Panc1 (cell line): ENCODE data around the gene PPP4R1. TPM values are rescaled to one million over a fixed set of nuclear protein-coding genes. Genes with fewer than 3 reads are reported as not detected.

Experiments
- ATAC-seq: fragments of 200-7000 bp; cut with Tn5 transposase; 2 replicates; pipeline ENCODE4 v1.9.1; 2020; ENCODE audit warnings: mild to moderate bottlenecking, moderate library complexity
- BruUV-seq: library from RNA; stranded (reverse); fragments of 400-500 nt; replicated peaks from 2 replicates; lab custom pipeline; 2021; lab: Mats Ljungman, UMichigan
- CTCF ChIA-PET: fragments of 300-600 bp; sonication (Branson Sonifier 250); formaldehyde crosslinking; loops from one replicate; lab custom pipeline; 2022; ENCODE audit warnings: antibody characterized with exemption; lab: Charles Lee
- POLR2A ChIA-PET: fragments of 300-600 bp; sonication (Branson Sonifier 250); formaldehyde crosslinking; loops from one replicate; lab custom pipeline; 2022; ENCODE audit warnings: antibody characterized with exemption; lab: Charles Lee
- DNase-seq: peaks from one replicate; pipeline ENCODE4 v3.0.0-alpha.2; 2010; ENCODE audit warnings: low read depth, low spot score
- H3K27ac ChIP-seq: 2 replicates; pipeline ENCODE4 v1.5.1; 2011; ENCODE audit warnings: mild to moderate bottlenecking, low read length, inconsistent platforms
- H3K27me3 ChIP-seq: fragments of 200-500 bp; sonication (Bioruptor generic); 2 replicates; pipeline ENCODE4 v1.6.0; 2014; ENCODE audit warnings: low read length, inconsistent platforms; ENCODE audit not compliant: control insufficient read depth, insufficient read depth
- H3K36me3 ChIP-seq: fragments of 200-500 bp; sonication (Bioruptor generic); 2 replicates; pipeline ENCODE4 v1.5.1; 2014; ENCODE audit warnings: inconsistent platforms, mild to moderate bottlenecking, low read length, moderate library complexity; ENCODE audit not compliant: control insufficient read depth, insufficient read depth
- H3K4me1 ChIP-seq: 2 replicates; pipeline ENCODE4 v1.5.1; 2011; ENCODE audit warnings: inconsistent platforms, mild to moderate bottlenecking, low read length, moderate library complexity; ENCODE audit not compliant: control insufficient read depth, insufficient read depth
- H3K4me3 ChIP-seq, 2 experiments: 2 replicates each; pipeline ENCODE4 v1.5.1; 2011 to 2012; ENCODE audit warnings: low read depth in 2 of 2, low read length in 2 of 2, mild to moderate bottlenecking in 2 of 2, inconsistent platforms in 1 of 2, moderate library complexity in 1 of 2
- H3K9me3 ChIP-seq: fragments of 200-500 bp; sonication (Bioruptor generic); 2 replicates; pipeline ENCODE4 v1.5.1; 2014; ENCODE audit warnings: low read depth, mild to moderate bottlenecking, inconsistent platforms, low read length, moderate library complexity; ENCODE audit not compliant: control insufficient read depth, insufficient read depth
- CTCF ChIP-seq: fragments of 450-650 bp; IDR thresholded peaks from 2 replicates; pipeline ENCODE4 v1.5.1; 2017; ENCODE audit warnings: mild to moderate bottlenecking
- POLR2AphosphoS5 ChIP-seq: IDR thresholded peaks from 2 replicates; pipeline ENCODE4 v1.6.1; 2012; ENCODE audit warnings: mild to moderate bottlenecking, low read depth, low read length, moderate library complexity
- REST ChIP-seq, 2 experiments: IDR thresholded peaks; 2 replicates each; pipeline ENCODE4 v1.6.1; 2011 to 2012; ENCODE audit warnings: low read depth in 2 of 2, control low read depth in 1 of 2, low read length in 1 of 2, mild to moderate bottlenecking in 1 of 2, moderate library complexity in 1 of 2; ENCODE audit not compliant: insufficient read depth in 1 of 2
- SIN3A ChIP-seq: IDR thresholded peaks from 2 replicates; pipeline ENCODE4 v1.6.1; 2012; ENCODE audit warnings: low read depth, mild to moderate bottlenecking, low read length, moderate library complexity, borderline replicate concordance; ENCODE audit not compliant: insufficient read depth
- TCF7L2 ChIP-seq: IDR thresholded peaks from 2 replicates; pipeline ENCODE4 v1.6.1; 2011; ENCODE audit warnings: mild to moderate bottlenecking, low read depth, low read length, inconsistent platforms
- in situ Hi-C: cut with HindIII; loops from 2 replicates; pipeline ENCODE4 v1.10.0; 2016; ENCODE audit warnings: low sequenced_read_pairs, low pct_unique_long_range_greater_than_20kb
- intact Hi-C: fragments of 100-400 bp; cut with micrococcal nuclease; formaldehyde crosslinking; loops from one replicate; pipeline ENCODE4 v1.10.0; 2022; ENCODE audit not compliant: unreplicated experiment
- total RNA-seq: library from RNA; stranded (reverse); gene quantifications from one replicate; pipeline ENCODE4 v1.2.1, GENCODE V29; 2021; ENCODE audit not compliant: unreplicated experiment

PPP4R1 gene
- total RNA-seq, 1 experiment from 2014 or later, result 80.6 TPM

GRCh38 chr18:9565407-9565806 lies 49.0 kb downstream of the PPP4R1 start:
- H3K36me3 ChIP-seq, result peaks cover 15% of the 10 kb centered on the region; the same call in 1 of the 2 replicates
- DNase-seq (no peak), ATAC-seq (no peak)
- no peaks in the 10 kb centered on the region for H3K27me3 ChIP-seq
- ChIA-PET POLR2A (no interaction called here), CTCF (no interaction called here)
- intact Hi-C loops, result no loop called here
- in situ Hi-C loops, result no loop called here
- TF ChIP-seq REST (IDR thresholded peaks at IDR 0.05; ENCODE audit: insufficient read depth in 1 of 2, low read depth in 2 of 2, low read length in 1 of 2) (no peak), CTCF (no peak)
- H3K27ac ChIP-seq, result no peak overlapping the region
- no peak overlapping the region for H3K4me3 ChIP-seq
- no peaks in the 10 kb centered on the region for H3K4me1 ChIP-seq
- BruUV-seq, result no TSS peak
- H3K9me3 ChIP-seq, result no peaks in the 10 kb centered on the region

GRCh38 chr18:9563331-9563730 lies 51.0 kb downstream of the PPP4R1 start:
- ChIA-PET POLR2A (interaction anchor here (0.6 kb wide), 1 partner anchor 171 kb away, joined by 4 read pairs; no protein-coding TSS in a partner anchor), CTCF (no interaction called here)
- Histone ChIP-seq H3K9me3 (no peaks in the 10 kb centered on the region), H3K4me1 (no peaks in the 10 kb centered on the region), H3K4me3 (no peak overlapping the region), H3K27ac (no peak overlapping the region), H3K27me3 (no peaks in the 10 kb centered on the region), H3K36me3 (peaks cover 22% of the 10 kb centered on the region)
- TF ChIP-seq TCF7L2 (no peak), CTCF (no peak), REST (IDR thresholded peaks at IDR 0.05; ENCODE audit: insufficient read depth in 1 of 2, low read depth in 2 of 2, low read length in 1 of 2) (no peak), POLR2AphosphoS5 (no peak), SIN3A (no peak)
- in situ Hi-C loops (no loop called here), intact Hi-C loops (no loop called here)
- DNase-seq (no peak), ATAC-seq (no peak)
- BruUV-seq, result no TSS peak
